Progenitor cell of endocrine pancreas (in vitro differentiated cells): ENCODE measurements around the gene POLR3C. TPM values are rescaled to one million over a fixed set of nuclear protein-coding genes. Genes with fewer than 3 reads are reported as not detected.

Experiments
- DNase-seq: peaks from one replicate; pipeline ENCODE4 v3.0.0; 2021; ENCODE audit warnings: low spot score; ENCODE audit not compliant: unreplicated experiment
- H3K27ac Mint-ChIP-seq: 2 replicates; pipeline ENCODE4 v1.8.0; 2021; ENCODE audit warnings: mild to moderate bottlenecking, moderate library complexity, mixed read lengths
- H3K27me3 Mint-ChIP-seq: 2 replicates; pipeline ENCODE4 v1.8.0; 2021; ENCODE audit warnings: mixed read lengths
- H3K36me3 Mint-ChIP-seq: 2 replicates; pipeline ENCODE4 v1.8.0; 2022; ENCODE audit warnings: mixed read lengths; ENCODE audit not compliant: insufficient read depth
- H3K4me1 Mint-ChIP-seq: 2 replicates; pipeline ENCODE4 v1.8.0; 2021; ENCODE audit warnings: low read depth, mixed read lengths
- H3K4me3 Mint-ChIP-seq: 2 replicates; pipeline ENCODE4 v1.8.0; 2021; ENCODE audit warnings: low read depth, mild to moderate bottlenecking, moderate library complexity, mixed read lengths
- H3K9me3 Mint-ChIP-seq: 2 replicates; pipeline ENCODE4 v1.8.0; 2021; ENCODE audit warnings: low read depth, mixed read lengths
- total RNA-seq: library from RNA; stranded (reverse); gene quantifications from 2 replicates; pipeline ENCODE4 v1.2.1, GENCODE V29; 2021
- TF ChIP-seq, protein P1 (sequence below): fragments of 200-600 bp; sonication (generic); IDR thresholded peaks from one replicate; pipeline ENCODE4 v1.5.0; 2021; ENCODE audit warnings: antibody characterized with exemption, mild to moderate bottlenecking; ENCODE audit not compliant: unreplicated experiment

Gene POLR3C
- total RNA-seq, 1 donor from 2014 or later, result 34.0 TPM

DNA sequence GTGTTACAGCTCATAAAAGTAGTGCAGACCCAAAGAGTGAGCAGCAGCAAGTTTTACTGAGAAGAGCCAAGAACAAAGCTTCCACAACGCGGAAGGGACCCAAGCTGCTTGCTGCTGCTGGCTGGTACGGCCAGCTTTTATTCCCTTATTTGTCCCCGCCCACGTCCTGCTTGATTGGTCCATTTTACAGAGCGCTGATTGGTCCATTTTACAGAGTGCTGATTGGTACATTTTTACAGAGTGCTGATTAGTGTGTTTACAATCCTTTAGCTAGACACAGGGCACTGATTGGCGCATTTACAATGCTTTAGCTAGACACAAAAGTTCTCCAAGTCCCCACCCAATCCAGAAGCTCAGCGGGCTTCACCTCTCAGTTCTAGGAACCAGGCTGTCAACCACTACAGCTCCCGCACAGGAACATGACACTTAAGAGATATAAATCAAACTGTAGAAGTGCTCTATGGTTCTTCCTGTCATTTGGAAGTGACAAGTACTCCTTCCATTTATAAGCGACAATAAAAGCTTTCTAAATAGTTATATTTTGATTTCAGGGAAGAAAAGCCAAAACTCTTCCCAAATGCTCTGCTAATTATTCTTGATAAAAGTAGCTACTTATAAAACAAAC, 28.6 kb upstream of the POLR3C start:
- H3K36me3 Mint-ChIP-seq, result peaks cover 40% of the 10 kb centered on the region

DNA sequence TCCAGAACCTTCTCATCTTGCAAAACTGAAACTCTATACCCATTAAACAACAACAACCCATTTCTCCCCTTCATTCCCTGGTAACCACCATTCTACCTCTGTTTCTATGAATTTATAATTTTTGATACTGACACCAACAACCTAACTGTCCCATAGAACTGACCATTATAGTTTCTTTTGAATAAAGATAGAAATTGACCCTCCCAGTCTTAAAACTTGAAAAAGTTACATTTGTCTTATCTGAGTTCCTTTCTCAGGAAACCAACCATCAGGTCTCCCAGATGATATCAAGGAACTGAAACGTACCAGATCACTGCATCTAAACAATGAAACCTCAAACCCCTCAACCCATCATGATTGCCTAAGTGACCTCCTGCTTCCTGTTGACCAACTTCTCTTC, 27.2 kb upstream of the POLR3C start:
- no peak overlapping the region for H3K4me3 Mint-ChIP-seq
- no peak overlapping the region for H3K27ac Mint-ChIP-seq
- H3K9me3 Mint-ChIP-seq, result peaks cover 21% of the 10 kb centered on the region
- TF ChIP-seq, protein P1, sequence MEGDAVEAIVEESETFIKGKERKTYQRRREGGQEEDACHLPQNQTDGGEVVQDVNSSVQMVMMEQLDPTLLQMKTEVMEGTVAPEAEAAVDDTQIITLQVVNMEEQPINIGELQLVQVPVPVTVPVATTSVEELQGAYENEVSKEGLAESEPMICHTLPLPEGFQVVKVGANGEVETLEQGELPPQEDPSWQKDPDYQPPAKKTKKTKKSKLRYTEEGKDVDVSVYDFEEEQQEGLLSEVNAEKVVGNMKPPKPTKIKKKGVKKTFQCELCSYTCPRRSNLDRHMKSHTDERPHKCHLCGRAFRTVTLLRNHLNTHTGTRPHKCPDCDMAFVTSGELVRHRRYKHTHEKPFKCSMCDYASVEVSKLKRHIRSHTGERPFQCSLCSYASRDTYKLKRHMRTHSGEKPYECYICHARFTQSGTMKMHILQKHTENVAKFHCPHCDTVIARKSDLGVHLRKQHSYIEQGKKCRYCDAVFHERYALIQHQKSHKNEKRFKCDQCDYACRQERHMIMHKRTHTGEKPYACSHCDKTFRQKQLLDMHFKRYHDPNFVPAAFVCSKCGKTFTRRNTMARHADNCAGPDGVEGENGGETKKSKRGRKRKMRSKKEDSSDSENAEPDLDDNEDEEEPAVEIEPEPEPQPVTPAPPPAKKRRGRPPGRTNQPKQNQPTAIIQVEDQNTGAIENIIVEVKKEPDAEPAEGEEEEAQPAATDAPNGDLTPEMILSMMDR, result no peak
- H3K36me3 Mint-ChIP-seq, result peaks cover 42% of the 10 kb centered on the region
- H3K4me1 Mint-ChIP-seq, result no peaks in the 10 kb centered on the region
- DNase-seq, result no peak
- H3K27me3 Mint-ChIP-seq, result no peaks in the 10 kb centered on the region

More for the DNA sequence above, 28.6 kb upstream of the POLR3C start:
- H3K27me3 Mint-ChIP-seq, result no peaks in the 10 kb centered on the region
- no peak overlapping the region for H3K27ac Mint-ChIP-seq
- H3K4me3 Mint-ChIP-seq, result no peak overlapping the region
- TF ChIP-seq, protein P1, result no peak
- peaks cover 21% of the 10 kb centered on the region for H3K9me3 Mint-ChIP-seq
- no peaks in the 10 kb centered on the region for H3K4me1 Mint-ChIP-seq
- DNase-seq, result no peak

DNA sequence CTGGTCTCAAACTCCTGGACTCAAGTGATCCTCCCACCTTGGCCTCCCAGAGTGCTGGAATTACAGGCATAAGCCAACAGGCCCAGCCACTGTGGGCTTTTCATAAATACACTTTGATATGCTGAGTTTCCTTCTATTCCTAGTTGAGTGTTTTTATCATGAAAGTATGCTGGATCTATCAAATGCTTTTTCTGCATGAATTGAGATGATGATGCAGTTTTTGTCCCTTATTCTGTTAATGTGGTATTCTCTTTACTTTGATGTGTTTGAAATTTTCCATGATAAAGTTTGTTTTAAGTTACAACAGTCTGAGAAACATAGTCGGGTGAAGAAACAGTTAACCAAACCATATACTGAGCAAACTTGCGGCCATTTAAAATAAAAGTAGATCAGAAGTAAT, 24.2 kb upstream of the POLR3C start:
- H3K27ac Mint-ChIP-seq, result no peak overlapping the region

DNA sequence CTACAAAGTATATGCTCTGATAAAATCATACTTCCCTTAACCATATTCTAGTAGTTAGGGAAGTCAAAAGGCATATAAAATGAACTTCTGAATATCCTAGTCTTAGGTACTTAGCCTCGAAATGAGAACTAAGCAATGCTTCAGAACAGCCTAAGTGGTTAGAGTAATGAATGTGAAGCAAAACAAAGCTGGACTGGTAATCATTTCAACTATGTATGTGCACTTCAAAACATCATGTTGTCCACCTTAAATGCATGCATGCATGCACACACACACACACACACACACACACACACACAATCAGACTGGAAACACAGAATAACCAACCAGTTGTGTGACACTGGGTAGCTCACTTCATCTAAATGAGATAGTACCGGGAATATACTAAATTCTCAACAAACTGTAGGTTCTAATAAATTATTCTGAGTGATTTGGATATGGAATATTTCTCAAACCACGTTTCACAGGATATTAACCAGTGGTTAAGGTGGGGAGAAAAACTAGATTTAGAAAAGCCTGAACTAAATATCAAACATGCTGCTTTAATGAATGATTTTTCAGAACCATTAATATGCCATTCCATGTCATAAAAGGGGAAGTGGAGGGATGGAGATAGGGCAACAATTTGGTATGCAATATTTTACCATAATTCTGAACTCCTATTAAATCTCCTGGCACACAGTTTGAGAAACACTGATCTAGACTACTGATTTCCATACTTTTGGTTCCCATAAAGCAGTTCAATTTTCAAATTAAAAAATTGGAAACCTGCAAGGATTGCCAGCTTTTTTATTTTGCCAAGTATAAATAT, 19.6 kb upstream of the POLR3C start:
- no peaks in the 10 kb centered on the region for H3K9me3 Mint-ChIP-seq
- H3K27ac Mint-ChIP-seq, result no peak overlapping the region
- TF ChIP-seq, protein P1, result no peak
- no peak overlapping the region for H3K4me3 Mint-ChIP-seq
- peaks cover 10% of the 10 kb centered on the region for H3K4me1 Mint-ChIP-seq
- H3K36me3 Mint-ChIP-seq, result peaks cover 5% of the 10 kb centered on the region
- no peaks in the 10 kb centered on the region for H3K27me3 Mint-ChIP-seq
- no peak for DNase-seq

More for the DNA sequence above, 24.2 kb upstream of the POLR3C start:
- no peak overlapping the region for H3K4me3 Mint-ChIP-seq
- H3K4me1 Mint-ChIP-seq, result peaks cover 10% of the 10 kb centered on the region
- DNase-seq, result no peak
- H3K27me3 Mint-ChIP-seq, result no peaks in the 10 kb centered on the region
- H3K36me3 Mint-ChIP-seq, result peaks cover 36% of the 10 kb centered on the region
- H3K9me3 Mint-ChIP-seq, result peaks cover 21% of the 10 kb centered on the region
- TF ChIP-seq, protein P1, result no peak

DNA sequence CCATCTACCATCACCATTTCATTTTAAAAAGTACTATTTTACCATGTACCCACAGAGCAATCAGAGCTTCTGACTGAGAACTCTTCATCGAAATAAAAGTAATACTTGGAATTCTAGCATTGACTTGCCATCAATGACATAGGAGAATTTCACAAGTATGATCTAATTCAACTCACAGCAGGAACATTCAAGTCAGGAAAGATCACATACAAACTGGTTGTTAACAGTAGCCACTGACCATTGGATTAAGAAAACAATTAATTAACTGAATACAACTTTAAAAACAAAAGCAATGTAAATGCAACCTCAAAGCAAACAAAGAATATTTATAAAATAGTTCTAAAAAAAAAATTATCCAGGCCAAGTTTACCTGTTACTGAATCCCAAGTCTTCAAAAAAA, 18.9 kb upstream of the POLR3C start:
- DNase-seq, result no peak

More for the DNA sequence above, 18.9 kb upstream of the POLR3C start:
- TF ChIP-seq, protein P1, result no peak
- H3K4me3 Mint-ChIP-seq, result no peak overlapping the region
- H3K27ac Mint-ChIP-seq, result no peak overlapping the region
- H3K36me3 Mint-ChIP-seq, result peaks cover 4% of the 10 kb centered on the region
- H3K9me3 Mint-ChIP-seq, result no peaks in the 10 kb centered on the region
- H3K4me1 Mint-ChIP-seq, result peaks cover 10% of the 10 kb centered on the region
- H3K27me3 Mint-ChIP-seq, result no peaks in the 10 kb centered on the region
